Neural cell (in vitro differentiated cells): ENCODE data around the gene ACOT13.

ENCODE experiments used
- EP300 ChIP-seq: fragments of 450-650 bp; conservative IDR thresholded peaks from 2 replicates; pipeline ENCODE4 v1.6.1; 2014; ENCODE audit warnings: antibody characterized with exemption, mild to moderate bottlenecking, moderate library complexity; ENCODE audit not compliant: poor library complexity, severe bottlenecking
- EZH2 ChIP-seq: fragments of 200-600, 300-800 bp; shearing (Covaris generic), sonication (generic); IDR thresholded peaks from 2 replicates; pipeline ENCODE4 v1.6.1; 2014; ENCODE audit warnings: antibody characterized with exemption, low read length, borderline replicate concordance, mild to moderate bottlenecking; ENCODE audit not compliant: insufficient read depth, poor library complexity, severe bottlenecking
- MXI1 ChIP-seq: fragments of 450-650 bp; conservative IDR thresholded peaks from 2 replicates; pipeline ENCODE4 v1.6.1; 2014; ENCODE audit warnings: antibody characterized with exemption, mild to moderate bottlenecking; ENCODE audit not compliant: poor library complexity, severe bottlenecking
- POLR2AphosphoS5 ChIP-seq: IDR thresholded peaks from 2 replicates; pipeline ENCODE4 v1.6.1; 2012
- RAD21 ChIP-seq: fragments of 450-650 bp; conservative IDR thresholded peaks from 2 replicates; pipeline ENCODE4 v1.6.1; 2014; ENCODE audit warnings: antibody characterized with exemption, mild to moderate bottlenecking, moderate library complexity
- TAF1 ChIP-seq: IDR thresholded peaks from 2 replicates; pipeline ENCODE4 v1.6.1; 2012; ENCODE audit warnings: low read depth
- TF ChIP-seq, protein P1 (sequence below): fragments of 450-650 bp; IDR thresholded peaks from 2 replicates; pipeline ENCODE4 v1.5.1; 2014; ENCODE audit warnings: antibody characterized with exemption, mild to moderate bottlenecking, moderate library complexity; ENCODE audit not compliant: poor library complexity, severe bottlenecking
- TF ChIP-seq, protein P2 (sequence below): IDR thresholded peaks from 2 replicates; pipeline ENCODE4 v1.6.1; 2012; ENCODE audit warnings: borderline replicate concordance

DNA sequence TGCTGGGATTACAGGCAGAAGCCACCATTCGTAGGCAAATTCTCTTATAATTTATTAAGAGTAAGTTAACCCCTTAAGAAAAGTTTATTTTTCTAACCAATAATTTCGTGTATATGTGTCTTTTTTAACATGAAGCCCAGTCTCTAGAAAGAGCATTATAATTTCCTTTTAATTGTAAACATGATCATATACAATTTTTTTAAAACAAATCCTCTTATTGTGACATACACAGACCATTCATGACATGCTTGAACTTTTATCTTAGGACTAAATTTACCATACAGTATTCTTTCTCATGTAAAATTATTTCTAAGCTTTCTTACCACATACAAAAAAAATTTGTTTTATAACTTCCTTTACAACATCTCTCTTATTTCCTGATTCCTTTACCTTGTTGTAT lies 6.7 kb downstream of the ACOT13 start:
- TF ChIP-seq EP300, result no peak
- TF ChIP-seq, protein P1, sequence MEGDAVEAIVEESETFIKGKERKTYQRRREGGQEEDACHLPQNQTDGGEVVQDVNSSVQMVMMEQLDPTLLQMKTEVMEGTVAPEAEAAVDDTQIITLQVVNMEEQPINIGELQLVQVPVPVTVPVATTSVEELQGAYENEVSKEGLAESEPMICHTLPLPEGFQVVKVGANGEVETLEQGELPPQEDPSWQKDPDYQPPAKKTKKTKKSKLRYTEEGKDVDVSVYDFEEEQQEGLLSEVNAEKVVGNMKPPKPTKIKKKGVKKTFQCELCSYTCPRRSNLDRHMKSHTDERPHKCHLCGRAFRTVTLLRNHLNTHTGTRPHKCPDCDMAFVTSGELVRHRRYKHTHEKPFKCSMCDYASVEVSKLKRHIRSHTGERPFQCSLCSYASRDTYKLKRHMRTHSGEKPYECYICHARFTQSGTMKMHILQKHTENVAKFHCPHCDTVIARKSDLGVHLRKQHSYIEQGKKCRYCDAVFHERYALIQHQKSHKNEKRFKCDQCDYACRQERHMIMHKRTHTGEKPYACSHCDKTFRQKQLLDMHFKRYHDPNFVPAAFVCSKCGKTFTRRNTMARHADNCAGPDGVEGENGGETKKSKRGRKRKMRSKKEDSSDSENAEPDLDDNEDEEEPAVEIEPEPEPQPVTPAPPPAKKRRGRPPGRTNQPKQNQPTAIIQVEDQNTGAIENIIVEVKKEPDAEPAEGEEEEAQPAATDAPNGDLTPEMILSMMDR, result no peak
- no peak for TF ChIP-seq TAF1
- no peak for TF ChIP-seq MXI1
- TF ChIP-seq POLR2AphosphoS5, result no peak
- TF ChIP-seq, protein P2, sequence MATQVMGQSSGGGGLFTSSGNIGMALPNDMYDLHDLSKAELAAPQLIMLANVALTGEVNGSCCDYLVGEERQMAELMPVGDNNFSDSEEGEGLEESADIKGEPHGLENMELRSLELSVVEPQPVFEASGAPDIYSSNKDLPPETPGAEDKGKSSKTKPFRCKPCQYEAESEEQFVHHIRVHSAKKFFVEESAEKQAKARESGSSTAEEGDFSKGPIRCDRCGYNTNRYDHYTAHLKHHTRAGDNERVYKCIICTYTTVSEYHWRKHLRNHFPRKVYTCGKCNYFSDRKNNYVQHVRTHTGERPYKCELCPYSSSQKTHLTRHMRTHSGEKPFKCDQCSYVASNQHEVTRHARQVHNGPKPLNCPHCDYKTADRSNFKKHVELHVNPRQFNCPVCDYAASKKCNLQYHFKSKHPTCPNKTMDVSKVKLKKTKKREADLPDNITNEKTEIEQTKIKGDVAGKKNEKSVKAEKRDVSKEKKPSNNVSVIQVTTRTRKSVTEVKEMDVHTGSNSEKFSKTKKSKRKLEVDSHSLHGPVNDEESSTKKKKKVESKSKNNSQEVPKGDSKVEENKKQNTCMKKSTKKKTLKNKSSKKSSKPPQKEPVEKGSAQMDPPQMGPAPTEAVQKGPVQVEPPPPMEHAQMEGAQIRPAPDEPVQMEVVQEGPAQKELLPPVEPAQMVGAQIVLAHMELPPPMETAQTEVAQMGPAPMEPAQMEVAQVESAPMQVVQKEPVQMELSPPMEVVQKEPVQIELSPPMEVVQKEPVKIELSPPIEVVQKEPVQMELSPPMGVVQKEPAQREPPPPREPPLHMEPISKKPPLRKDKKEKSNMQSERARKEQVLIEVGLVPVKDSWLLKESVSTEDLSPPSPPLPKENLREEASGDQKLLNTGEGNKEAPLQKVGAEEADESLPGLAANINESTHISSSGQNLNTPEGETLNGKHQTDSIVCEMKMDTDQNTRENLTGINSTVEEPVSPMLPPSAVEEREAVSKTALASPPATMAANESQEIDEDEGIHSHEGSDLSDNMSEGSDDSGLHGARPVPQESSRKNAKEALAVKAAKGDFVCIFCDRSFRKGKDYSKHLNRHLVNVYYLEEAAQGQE, result no peak
- no peak for TF ChIP-seq EZH2
- TF ChIP-seq RAD21, result no peak
